GM18498 (cell line): ENCODE data around the gene GADL1.

ENCODE experiments used
- ATAC-seq: cut with Tn5 transposase; IDR thresholded peaks from one replicate; pipeline ENCODE4 v1.9.1; 2021; ENCODE audit warnings: mild to moderate bottlenecking, moderate library complexity; ENCODE audit not compliant: unreplicated experiment

The GADL1 gene

GRCh38 chr3:30764891-30765290 lies 129.6 kb downstream of the GADL1 start:
- no peak for ATAC-seq

DNA sequence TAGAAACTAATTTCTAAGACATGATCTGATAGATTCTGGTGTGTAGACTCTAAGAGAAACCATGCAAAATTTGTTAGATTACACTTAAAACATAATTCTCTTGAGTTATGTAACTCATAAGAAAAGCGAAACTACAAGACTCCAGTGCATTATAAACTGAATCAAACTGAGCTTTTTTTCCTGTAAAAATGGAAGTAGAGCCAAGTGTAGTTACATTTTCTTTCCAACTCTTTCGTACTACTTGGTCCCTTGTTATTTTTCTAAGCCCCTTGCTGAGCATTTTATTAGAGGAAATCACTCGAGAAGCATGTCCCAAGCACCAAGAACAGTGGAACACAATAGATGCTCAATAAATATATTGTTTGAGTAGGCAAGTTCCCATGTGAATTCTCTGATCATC lies 130.2 kb downstream of the GADL1 start:
- ATAC-seq = no peak

DNA sequence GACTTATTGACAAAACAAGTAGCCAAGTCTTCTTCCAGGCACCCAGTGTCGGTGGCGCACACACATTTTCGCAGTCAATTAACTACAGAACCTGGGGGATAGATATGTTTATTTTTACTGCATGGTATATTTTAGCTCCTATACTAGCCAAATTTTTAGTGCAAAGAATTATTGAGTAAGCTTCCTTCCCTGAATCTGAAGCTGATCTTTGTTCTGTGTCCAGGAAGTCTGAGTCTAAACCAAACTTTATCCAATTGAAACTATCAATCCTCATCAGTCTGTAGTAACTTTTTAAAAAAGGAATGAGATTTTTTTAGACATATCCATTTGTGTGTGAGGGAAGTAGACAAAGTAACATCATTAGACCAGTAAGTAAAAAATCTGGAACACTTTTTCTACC lies 133.1 kb downstream of the GADL1 start:
- no peak for ATAC-seq

GRCh38 chr3:30760737-30761136 lies 133.7 kb downstream of the GADL1 start:
- no peak for ATAC-seq

- ATAC-seq = no peak
Observed at GRCh38 chr3:30760040-30760695, 134.3 kb downstream of the GADL1 start.

DNA sequence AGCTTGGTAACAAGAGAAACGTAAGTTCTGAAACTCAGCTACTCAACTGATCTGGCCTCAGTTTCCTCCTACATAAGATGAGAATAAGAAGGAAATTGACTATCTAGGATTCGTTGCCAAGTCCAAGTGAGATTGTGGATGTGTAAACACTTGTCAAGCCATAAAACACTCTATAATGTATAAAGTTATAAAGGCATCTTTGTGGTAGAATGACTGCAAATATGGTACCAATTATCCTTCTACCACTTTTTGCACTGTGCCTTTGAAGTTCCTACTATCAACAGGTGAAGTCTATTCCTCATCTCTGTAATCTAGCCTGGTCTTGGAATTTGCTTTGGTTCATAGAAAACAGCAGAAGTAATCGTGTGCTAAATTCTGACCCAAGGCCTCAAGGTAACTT lies 138.2 kb downstream of the GADL1 start:
- no peak for ATAC-seq

DNA sequence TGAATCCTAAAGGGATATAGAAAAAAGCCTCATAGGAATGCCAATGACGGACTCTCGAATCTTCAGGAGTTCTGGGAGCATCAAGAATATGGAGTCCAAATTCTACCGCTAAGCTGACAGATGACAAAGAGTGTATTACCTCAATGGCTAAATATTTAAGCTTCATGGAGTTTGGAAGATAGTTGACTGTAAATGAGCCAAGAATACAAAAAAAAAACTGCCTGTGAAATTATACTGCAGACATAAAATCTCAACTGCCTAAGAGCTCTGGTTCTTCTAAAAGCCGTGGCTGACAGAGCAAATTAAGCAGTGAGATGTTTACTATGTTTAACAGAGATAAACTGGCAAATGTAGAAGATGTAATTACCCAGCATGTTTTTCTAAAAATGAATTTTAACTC lies 140.0 kb downstream of the GADL1 start:
- ATAC-seq = no peak

DNA sequence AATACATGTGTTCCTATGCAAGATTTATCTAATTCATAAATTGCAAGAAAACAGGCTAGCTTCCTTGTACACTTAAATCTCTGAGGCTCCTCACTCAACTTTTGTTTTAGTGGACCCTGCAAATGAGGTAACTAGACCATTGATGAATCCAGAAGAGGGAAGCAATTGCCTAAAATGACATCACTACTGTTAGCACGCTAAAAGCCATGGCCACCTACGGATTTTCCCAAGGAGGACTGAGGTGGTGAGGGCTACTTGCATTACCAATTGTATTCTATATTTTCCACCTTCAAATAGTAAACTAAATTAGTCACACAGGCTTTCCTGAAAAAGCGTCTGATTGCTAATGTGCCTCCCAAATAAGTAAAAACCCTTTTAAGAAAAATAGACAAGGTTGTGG lies 140.7 kb downstream of the GADL1 start:
- no peak for ATAC-seq

- no peak for ATAC-seq
Observed at GRCh38 chr3:30752970-30753369, 141.5 kb downstream of the GADL1 start.

DNA sequence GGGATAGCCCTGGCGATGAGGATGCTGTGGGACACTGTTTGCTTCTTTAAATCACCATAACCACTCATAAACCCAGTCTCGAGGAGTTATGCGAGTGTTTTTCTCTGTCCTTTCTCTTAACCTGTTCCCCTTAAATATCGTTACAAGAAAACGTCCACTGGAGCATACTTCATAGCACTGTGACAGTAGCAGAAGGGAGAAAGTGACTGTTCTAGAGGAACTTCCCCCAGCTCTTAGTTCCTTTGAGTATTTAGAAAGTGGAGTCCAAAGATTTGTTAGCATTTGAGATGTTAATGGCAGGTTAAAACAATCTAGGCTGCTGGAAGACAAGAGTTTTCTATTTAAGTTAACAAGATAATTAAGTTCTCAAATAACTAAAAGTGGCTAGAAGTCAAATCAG lies 142.0 kb downstream of the GADL1 start:
- no peak for ATAC-seq

DNA sequence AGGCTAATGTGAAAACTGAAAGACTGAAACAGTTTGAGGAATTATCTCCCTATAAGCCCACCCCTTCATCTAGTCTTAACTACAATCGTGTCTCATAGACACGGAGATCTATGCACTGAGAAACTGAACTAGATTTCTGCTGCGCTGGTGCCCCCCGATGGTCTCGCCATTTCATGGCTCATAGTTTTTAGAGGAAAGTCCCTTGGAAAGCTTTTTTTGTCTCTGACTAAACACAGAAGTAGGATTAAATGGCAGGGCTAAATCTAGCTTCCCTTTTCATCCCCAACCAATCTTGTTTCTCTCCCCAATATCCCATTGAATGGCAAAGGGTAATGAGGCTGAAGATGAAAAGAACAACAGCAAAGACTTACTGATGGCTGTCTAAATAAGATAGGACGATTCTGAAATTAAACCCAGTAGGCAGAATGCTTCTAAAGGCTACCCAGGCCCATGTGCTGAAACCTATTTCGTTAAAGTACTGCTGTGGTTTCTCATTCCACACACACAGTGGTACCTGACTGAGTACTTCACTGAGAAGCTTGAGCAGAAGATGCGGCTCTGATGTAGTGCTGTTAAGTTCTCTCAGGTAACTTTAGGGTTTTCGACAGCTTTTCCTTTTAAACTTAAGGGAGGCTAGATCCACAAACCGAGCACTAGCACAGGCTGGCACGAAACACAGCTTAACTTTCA lies 142.7 kb downstream of the GADL1 start:
- peak; percentile 65 for ATAC-seq

DNA sequence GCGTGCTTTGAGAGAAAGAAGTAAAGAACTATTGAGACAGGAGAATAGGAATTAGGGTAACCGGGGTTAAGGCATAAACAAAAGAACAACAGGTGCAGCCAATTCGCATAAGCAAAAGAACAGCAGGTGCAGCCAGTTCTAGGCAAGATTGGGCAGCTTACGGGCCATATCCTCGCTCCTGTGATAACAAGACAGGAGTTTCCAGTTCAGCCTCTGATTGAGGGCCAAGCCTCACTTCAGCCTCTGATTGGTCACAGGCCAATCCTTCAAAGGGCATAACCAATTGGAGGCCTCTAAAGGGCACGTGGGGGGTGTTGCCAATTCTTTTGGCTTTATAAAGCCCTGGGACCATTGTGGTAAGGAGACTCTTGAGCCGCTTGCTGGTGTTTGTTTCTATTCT lies 143.5 kb downstream of the GADL1 start:
- ATAC-seq = no peak

DNA sequence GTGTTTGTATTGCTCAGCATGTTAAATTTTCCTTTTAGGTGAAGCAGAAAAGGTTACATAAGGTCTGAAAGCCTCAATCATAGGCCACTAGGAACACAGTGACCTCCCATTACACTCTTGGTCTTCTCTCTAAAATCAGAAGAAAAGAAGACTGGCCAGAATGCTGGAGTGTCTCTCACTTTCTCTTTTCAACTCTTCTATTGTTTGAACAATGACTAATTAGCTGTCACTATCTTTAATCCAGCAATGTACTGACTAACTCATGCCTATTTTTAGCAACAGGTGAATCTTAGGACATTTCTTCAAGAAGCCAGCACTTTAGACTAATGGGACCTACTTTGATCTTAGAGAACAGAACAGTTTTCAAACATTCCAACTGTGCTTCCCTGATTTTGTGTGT lies 145.2 kb downstream of the GADL1 start:
- ATAC-seq = no peak

GRCh38 chr3:30747771-30748281 lies 146.6 kb downstream of the GADL1 start:
- no peak for ATAC-seq

- no peak for ATAC-seq
Observed at GRCh38 chr3:30743641-30744317, 150.7 kb downstream of the GADL1 start.

GRCh38 chr3:30742796-30743619 lies 151.5 kb downstream of the GADL1 start:
- ATAC-seq = no peak

- ATAC-seq = no peak
Observed at GRCh38 chr3:30741889-30742288, 152.6 kb downstream of the GADL1 start.

DNA sequence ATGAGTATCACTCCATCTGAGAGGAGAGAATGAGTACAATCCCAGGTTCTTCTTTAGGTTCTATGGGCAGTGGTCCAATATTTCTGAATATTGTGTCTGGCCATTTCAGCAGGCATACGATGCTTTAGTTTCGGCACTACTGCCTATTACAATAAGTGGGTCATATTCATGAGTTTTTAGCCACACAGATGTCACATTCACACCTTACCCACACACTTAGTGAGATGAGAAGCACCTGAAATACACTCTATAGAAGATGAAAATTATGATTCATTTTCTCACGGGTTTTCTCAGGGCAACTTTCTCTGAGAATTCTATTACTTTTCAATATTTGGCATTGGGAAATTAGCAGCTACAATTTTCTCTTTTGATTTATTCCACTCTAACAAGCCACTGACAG lies 155.9 kb downstream of the GADL1 start:
- ATAC-seq = peak; percentile 54

- ATAC-seq = no peak
Observed at GRCh38 chr3:30737743-30738499, 156.5 kb downstream of the GADL1 start.

- ATAC-seq = no peak
Observed at GRCh38 chr3:30733696-30734095, 160.8 kb downstream of the GADL1 start.
